Subcutaneous preadipocyte (primary cell): ENCODE measurements around the gene GRPEL1. TPM values are rescaled to one million over a fixed set of nuclear protein-coding genes. Genes with fewer than 3 reads are reported as not detected.

Source experiments
- total RNA-seq: library from RNA; depleted of rRNA; stranded (reverse); fragments of >200 nt; gene quantifications from 2 replicates; pipeline ENCODE4 v1.2.3, GENCODE V29; 2012

GRPEL1 gene
- 32.7 and 33.4 TPM in 2 replicates for total RNA-seq

DNA sequence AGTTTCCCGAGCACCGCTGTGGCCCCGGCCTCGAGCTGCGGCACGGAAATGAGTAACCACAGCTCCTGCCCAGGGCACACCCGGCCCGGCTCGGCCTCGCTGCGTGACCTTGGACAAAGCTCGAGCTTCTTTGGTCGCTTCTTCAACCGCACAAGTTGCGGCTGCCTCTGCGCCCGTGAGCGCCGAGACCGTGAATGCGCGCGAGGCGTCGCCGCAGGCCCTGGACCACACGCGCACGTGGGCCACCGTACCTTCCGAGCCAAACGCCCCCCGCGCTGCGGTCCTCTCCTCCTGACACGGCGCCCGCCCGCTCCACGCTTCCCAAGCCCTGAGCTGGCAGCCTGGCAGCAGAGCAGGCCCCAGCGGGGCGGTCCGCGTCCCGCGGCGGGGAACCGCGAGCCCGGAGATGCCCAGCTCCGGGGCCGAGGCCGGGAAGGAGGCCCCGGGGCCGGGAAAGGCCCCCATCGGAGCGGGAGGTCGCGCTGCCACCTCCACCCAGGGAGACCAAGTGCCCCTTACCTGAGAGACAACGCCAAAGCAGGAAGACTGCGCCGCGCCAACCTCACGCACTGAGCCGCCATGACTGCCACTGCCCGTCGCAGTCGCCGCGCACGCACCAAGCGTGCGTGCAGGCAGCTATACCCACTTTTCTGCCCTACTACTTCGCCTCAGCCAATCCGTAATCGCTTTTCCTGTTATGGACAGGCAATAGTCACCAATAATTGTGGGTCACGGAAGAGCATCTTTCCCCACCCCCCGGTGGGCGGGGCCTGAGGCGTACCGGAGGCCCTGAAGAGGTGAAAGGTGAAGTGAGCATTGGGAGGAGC lies at the start of gene GRPEL1:
Gene GRPEL1, minus strand, starts transcription at position 613 of the 827 bp plus-strand sequence. Its CDS starts 32 bp downstream, at position 581.

DNA sequence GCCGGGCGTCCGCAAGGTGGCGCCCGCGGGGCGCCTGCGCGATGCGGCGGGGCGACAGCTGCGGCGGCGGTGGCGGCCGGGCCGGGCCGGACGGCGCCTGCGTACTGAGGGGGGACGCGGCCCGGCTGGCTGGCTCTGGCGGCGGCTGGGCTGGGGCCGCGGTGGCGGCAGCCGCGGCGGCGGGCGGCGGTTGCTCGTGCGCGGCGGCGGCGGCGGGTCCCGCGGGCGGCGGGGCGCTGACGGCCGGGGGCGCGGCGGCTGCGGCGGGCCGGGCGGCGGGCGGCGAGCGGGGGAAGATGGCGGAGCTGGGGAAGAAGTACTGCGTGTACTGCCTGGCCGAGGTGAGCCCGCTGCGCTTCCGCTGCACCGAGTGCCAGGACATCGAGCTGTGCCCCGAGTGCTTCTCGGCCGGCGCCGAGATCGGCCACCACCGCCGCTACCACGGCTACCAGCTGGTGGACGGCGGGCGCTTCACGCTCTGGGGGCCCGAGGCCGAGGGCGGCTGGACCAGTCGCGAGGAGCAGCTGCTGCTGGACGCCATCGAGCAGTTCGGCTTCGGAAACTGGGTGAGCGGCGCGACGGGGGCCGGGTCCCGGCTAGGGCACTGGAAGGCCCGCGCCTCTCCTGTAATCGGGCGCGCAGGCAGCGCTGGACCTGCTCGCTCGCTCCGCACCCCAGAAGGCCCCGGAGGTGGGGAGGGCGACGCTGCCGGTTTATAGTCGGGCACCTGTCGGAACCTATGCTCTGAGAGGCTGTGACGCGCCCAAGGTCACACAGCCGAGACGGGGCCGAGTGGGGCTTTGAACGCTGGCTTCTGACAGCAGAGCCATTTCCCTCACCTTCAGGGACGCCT lies 24.4 kb downstream of the GRPEL1 start, which contains the start of gene TADA2B:
Gene TADA2B, plus strand, starts transcription at position 89 of the 853 bp plus-strand sequence. Its CDS starts 208 bp downstream, at position 297.

Other genes starting within 250 kb of the GRPEL1 start
- gene TBC1D14, start 158.2 kb downstream of the GRPEL1 start, total RNA-seq = 28.3 and 32.3 TPM in 2 replicates
- 9.6 and 9.9 TPM in 2 replicates for gene TADA2B, start 24.7 kb downstream of the GRPEL1 start, total RNA-seq
- under 0.01 TPM in 2 replicates for gene SORCS2, start 124.5 kb upstream of the GRPEL1 start, total RNA-seq